T-helper 2 cell (primary cell): Measurements from ENCODE around the gene UBE2U.
"Not testable (repeated sequence)": the region's sequence is repeated elsewhere in the genome, so short reads cannot be mapped to it uniquely, and the experiment has no call there.

Experiments used
- DNase-seq, 5 experiments: peaks; one replicate each; pipeline versions ENCODE4 v3.0.0 to v3.0.0-alpha.2; 2012 to 2022

Gene UBE2U

DNA sequence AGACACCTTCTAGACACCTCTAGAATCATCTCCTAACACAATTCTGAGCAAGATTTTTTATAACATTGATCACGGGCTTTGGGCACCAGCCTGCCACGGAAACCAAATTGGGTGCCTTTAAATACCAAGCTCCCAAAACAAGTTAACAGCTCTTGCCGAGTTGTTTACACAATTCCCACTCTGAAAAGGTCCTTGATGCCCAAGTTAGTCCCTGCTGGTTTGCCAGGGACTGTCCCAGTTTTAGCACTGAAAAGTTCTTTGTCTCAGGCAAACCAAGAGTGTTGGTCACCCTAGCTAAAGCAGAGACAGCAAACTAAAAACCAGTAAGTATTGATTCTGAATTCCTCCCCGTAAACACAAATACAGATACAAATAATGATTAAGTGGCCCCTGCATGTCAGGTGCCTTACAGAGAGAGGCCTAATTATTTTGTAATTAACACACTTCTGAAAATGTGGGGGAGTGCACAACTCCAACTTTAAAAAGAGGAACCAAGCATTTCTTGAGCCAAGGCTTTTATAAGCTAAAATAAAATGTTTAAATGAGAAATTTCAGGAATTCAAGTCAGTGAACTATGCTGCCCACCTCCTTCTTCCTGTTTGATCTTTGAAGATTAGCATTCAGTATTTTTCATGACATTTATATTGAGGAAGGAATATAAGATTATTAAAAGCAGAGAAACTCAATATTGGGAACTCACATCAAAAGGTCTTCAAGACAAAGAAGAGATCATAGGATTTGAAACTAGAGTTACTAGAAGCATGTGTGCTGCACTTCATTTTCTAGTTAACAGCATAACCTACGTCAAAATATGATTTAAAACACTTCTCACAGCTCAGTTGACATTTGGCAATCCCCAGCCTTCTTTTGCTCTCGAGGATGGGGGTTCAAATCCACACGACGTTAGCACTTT, 9.0 kb upstream of the UBE2U start:
- no peak for DNase-seq

DNA sequence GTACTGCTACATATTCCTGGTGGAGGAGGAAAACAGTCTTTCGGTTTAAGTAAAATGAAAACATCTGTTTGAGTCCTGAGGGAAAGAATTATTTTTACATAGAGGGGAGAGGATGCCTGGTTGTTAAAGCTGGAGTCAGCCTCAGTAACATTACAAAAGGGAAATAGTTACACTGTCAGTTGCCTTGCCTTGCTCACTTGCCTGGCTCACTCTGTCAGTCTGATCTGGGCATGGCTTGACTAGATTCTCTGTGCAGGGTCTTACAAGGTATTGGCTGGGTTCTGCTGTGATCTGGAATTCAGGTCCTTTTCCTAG, 8.4 kb upstream of the UBE2U start:
- DNase-seq = no peak

DNA sequence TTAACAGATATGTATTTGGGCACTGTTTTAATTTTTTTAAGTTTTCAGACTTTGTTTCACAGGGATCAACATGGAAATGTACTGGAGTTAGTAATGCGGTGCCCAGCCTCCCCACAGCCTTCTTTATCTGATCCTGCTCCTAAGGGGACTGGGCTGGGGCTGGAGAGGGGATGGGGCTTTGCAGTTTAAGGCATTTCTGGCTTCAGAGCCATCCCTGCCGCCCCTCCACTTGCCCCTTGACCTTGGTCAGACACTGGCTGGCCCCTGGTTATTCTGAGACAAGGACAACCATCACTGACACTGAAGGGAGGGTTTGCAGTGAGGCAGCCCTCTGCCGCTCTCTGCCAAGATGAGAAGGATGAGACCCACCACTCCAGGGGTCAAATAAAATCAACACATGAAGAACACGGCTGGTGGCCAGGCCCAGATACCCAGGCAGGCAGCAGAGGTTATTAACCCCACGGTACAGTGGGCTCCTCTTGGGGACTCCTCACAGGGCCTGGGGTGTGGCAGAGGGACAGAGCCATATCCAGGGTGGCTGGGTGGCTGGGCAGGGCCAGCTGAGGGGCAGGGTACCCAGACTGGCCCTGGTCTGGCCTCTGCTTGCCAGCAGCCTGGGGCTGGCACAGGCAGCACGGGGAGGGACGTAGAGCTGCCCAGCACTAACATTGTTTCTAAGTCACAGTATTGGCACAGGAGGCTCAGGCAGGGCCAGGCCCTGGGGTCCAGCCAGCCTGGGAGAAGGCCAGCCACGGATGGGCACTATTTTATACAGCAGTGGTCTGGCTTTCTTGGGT, 7.2 kb upstream of the UBE2U start:
- DNase-seq = no peak

DNA sequence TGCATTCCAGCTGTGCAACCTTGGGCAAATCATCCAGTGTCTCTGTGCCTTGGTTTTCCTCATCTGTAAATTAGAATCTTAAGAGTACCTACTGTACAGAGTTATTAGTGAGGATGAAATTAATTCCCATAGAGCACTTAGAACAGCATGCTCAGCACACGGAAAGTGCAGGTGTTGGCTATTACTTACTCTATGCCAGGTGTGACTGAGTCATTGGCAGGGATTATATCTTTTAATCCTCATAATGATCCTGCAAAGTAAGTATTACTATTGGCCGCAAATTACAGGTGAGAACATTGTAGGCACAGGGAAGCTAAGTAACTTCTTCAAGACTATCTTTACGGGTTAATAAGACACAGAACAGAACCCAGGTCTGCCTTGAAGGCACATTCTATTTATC, 6.3 kb upstream of the UBE2U start:
- no peak for DNase-seq

DNA sequence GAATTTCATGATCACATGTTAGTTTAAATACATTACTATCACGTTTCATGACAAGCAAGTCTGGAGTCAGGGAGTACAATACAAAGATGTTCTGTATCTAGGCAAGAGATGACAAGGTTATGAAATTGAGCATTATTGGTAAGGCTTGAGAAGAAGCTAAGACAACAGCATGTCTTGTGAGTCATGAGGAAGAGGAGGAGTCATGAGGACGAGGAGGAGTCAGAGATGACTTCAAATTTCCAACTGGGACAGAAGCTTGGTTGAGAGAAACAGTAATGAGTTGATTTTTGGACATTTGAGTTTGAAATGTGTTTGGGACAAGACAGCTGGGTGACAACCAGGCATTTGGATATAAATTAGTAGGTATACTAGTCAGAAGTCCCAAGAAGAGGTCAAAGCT, 4.3 kb upstream of the UBE2U start:
- DNase-seq = no peak

DNA sequence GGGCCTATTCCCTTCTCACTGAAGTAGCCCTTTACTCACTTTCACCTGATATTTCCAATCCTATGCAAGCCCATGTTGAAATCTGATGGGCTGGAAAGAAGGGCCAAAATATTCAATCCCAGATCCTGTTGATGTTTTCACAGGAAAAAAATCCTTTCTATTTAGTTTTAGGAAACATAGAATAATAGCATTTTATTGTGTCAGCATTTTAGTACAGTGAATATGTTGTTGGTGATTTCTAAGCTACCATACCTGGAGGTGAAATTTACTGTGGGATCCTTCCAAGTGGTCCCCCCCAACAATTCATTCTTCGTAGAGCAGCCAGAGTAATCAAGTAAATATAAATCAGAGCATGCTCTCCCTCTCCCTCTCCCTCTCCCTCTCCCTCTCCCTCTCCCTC, 3.4 kb upstream of the UBE2U start:
- no peak for DNase-seq

DNA sequence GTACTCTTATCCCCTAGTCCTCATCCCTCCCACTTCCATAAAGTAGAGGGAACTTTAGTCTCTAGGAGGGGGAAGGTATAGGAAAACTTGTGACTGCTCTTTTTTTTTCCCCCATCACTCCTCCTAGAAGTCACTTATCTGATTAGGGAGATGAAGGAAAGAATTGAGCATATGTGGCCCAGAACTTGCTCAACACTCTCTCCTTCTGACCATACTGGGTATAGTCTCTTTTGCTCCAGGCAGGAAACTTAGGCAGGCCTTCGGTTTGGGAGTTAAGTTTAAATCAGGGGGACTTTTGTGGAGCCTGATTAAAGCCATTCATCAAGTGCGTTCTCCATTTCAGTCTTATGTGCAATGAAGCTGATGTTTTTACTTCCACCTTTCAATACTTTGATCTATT, 5.8 kb downstream of the UBE2U start:
- no peak for DNase-seq

DNA sequence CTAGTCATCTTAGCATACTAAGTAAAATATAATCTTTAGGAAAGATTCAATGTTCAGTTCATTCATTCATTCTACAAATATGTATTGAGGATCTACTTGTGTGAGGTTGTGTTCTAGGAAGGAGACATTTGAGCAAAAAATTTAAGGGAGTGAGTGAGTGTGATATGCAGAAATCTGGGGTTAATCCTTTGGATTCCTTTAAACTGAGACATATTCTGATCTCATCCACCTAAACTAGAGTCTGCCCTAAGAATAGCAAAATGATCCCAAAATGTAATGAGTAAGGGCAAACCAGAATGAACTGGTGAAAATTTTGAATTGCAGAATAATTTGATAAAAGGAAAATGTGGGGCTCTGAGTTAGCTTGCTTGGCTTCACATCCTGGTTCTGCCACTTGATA, 8.6 kb downstream of the UBE2U start:
- DNase-seq = no peak

DNA sequence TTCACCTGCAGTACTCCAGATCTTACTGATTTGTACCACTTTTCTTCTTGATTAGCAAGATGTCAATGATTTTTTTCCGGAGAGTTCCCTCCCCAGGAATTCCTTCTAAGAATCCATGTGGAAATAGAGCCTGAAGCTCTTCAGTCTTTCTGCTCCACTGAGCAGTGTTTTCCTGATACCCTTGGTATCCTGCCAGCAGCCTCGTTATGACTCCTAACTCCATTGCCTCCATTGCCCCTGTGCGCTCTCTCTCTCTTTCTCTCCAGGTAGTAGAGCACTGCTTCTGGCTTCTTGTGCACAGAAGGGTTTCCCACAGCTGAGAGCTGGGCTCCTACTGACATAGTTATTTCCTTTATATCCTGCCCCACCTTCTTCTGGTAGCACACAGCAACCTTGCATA, 12.2 kb downstream of the UBE2U start:
- no peak for DNase-seq

DNA sequence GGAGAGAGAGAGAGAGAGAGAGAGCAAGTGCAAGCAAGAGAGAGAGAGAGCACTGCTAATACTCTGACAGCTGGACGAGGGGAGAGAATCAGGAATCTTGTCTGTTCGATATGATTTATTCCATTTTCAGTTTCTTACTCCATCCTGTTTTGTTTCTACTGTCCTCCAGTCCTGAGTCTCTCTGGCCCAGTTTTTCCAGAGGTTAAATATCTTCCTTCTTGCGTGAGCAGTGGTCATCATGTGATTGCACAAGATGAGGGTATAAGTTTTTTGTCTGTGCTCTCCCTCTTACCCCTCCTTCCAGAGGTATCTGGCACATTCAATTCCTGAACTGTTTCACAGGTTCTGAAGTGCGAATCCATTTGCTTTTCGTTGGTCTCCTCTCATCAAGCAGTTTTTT, 16.8 kb downstream of the UBE2U start:
- no peak for DNase-seq

DNA sequence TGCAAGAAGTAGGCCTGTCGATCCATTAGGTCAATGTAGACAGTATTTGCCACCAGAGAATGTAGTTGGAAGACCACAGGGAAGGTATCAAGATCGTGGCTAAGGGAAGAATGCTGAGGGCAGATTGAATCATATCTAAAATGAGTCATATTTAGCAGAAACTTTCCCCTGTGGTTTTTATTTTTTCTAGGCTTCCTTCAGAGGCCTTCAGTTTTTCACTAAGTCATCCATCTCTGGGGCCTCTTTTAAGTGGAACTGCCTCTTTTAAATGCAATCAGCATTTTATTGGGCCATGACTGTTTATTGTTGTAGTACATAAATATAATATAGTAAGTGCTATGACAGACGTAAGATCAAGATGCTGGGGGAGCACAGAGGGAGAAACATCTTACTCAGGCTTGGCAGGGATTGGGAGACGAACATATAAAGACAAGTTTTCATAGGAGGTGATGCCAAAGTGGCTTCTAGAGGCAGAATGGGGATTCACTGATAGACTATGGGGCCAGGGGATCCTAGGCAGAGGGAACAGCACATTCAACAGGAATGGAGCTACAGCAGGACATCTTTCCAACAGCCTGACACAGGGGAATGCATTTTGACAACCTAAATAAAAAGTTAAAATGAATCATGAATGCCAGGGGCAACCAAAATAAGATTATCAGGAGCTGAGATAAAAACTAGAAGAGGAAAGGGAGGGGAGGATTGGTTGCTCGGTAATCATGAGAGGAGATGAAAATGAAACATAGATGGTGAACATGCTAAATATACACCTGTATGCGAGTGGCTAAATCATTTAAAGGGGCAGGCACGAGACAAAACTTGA, 20.1 kb downstream of the UBE2U start:
- peak in 1 of 5 experiments; percentile 23 for DNase-seq

DNA sequence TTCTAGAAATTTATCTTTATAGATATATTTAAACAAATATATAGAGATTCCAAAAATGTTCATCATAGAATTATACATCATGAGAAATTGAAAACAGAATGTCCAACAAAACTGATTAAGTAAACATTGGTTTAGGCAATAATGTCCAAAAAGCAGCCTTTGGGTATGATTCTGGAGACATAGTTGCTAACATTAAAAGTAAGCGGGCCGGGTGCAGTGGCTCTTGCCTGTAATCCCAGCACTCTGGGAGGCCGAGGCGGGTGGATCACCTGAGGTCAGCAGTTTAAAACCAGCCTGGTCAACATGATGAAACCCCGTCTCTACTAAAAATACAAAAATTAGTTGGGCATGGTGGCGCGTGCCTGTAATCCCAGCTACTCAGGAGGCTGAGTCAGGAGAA, 20.8 kb downstream of the UBE2U start:
- DNase-seq = not testable (repeated sequence)

DNA sequence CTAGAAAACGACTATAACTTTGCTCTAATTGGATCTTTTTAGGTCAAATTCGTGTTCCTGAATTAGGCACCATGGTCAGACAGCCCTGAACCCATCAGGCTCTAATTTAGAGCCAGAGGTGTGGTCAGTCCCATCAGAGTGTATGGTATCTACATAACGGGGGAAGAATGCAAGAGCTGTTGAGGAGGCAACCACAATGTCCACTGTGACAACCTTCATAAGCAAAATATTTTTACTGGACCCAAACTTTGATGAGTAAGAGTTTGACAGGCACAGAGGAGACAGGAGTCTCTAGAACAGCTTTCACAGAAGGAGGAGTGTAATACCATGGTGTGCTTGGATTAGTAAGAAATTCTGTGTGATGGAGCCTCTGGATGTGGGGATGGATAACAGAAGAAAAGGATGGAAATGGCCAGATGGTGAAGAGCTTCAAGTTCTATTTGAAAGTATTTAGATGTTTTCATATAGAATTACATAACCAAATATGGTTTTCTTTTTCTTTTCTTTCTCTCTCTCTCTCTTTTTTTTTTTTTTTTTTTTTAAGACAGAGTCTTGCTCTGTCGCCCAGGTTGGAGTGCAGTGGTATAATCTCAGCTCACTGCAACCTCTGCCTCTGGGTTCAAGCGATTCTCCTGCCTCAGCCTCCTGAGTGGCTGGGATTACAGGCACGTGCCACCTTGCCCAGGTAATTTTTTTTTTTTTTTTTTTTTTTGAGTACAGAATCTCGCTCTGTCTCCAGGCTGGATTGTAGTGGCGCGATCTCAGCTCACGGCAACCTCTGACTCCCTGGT, 24.9 kb downstream of the UBE2U start:
- no peak for DNase-seq

DNA sequence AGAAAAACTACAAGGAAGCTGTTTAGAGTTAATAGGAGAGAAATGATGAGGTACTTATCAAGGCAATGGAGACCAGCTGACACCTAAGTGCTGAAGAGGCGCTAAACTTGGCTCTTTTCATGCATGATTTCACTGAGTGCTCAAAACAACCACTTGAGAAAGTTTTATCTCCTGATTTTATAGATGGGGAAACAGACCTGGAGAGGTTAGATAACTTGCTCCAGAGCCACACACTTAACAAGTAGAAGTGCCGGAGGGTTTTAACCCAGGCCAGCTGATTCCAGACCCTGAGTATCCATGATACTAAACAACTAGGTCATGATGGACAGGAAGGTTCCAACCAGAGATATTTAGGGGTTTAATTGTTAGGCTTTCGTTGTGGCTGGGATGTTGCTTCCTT, 25.9 kb downstream of the UBE2U start:
- no peak for DNase-seq

DNA sequence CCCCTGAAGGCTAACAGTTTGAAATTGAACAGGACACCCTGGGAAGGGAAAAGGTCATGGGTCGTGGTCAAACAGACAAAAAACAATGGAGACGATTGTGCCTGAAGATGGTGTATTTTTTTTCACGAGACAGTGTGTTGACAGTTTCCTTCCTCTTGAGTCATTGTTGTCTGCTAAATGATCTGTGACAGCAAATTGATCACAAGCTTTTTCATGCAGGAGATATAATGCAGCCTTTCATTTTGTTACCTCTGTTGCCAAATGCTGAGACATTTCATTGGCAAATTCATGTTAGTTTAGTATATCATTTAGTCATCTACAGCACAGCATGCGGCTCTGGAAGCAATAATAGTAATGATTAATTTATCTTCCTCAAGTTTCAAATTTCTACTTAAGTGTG, 27.7 kb downstream of the UBE2U start:
- DNase-seq = no peak

DNA sequence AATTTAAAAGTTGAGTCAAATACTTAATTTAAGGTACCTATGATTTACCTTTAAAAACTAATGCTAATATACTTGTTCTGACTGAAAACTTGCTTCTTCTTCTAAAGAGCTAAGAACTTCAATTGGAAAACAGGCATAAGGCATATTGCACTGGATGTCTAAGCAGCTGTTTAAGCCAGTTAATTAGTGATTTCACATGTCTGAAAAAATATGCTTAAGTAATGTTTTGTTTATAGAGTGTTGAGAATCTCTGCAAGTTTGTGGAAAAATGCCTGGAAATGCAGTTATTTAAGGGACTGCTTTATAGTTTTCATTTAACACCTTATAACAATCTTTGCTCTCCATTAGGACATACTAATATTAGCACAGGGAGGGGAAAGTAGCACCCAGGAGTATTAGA, 28.2 kb downstream of the UBE2U start:
- DNase-seq = no peak

DNA sequence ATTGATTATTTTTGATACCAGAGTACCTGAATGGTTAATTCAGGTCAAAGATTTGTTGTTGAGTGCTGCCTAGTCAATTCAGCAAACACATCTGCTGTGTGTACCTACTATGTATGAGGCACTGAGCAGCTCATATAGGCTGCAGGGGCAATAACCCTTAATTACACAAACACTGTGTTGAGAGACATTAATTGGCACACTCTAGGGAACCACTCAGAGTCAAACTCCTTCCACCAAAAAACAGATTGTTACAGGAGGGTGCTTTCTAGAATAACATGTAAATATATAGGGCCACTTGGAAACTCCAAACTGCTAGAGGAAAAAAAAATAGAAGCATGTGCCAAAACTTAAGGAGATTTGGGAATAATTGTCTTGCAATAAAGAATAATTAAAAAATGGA, 31.3 kb downstream of the UBE2U start:
- DNase-seq = no peak

DNA sequence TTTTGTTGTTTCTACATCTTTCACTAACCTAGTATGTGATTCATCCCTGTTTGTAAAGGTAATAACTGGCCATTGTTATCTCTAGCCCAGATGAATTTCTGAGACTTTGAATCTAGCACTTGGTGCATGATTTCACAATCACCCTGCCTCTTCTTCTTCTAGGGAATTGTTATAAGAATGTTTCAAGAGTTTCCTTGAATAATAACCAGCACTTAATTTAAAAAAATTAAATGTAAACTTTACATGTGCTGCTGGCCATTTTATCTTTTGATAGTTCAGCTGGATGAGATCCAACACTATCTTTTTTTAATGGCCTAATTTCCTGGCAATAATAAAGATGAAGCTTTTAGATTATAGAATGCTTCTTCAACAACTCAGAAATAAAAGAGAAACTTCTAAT, 31.8 kb downstream of the UBE2U start:
- no peak for DNase-seq

DNA sequence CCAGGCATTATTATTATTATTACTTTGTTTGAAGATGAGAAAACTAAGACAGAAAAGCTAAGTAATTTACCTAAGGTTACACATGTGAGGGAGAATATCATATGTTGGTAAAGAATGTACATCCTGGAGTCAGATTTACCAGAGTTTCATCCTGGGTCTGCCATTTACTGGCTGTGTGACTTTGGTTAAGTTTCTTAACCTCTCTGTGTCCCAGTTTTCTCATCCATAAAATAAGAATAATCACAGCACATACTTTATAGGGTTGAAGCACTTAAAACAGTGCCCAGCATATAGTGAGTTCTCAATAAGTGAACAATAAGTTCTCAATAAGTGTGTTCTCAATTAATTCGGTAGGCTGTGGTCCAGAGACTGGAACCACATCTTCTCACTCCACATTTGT, 32.5 kb downstream of the UBE2U start:
- no peak for DNase-seq

DNA sequence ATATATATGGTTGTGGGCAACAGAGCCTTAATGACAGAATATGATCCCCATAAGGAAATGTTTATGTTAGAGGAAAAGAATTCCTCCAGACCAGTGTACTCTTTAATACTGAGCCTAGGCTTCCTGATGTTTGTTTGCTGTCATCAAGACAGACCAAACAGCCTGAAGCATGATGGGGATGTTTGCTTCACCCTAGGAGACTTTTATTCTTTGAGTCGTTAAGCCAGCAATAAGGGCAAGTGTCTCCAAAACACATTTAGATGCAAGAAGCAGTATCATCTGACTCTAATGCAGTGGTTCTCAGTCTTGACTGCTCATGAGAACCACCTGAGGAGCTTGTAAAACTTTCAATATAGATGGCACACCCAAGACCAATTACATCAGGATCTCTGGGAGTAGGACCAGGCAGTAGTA, 33.1 kb downstream of the UBE2U start:
- no peak for DNase-seq

DNA sequence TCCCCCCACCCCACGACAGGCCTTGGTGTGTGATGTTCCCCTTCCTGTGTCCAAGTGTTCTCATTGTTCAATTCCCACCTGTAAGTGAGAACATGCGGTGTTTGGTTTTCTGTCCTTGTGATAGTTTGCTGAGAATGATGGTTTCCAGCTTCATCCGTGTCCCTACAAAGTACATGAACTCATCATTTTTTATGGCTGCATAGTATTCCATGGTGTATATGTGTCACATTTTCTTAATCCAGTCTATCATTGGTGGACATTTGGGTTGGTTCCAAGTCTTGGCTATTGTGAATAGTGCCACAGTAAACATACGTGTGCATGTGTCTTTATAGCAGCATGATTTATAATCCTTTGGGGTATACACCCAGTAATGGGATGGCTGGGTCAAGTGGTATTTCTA, 36.1 kb downstream of the UBE2U start:
- not testable (repeated sequence) for DNase-seq

DNA sequence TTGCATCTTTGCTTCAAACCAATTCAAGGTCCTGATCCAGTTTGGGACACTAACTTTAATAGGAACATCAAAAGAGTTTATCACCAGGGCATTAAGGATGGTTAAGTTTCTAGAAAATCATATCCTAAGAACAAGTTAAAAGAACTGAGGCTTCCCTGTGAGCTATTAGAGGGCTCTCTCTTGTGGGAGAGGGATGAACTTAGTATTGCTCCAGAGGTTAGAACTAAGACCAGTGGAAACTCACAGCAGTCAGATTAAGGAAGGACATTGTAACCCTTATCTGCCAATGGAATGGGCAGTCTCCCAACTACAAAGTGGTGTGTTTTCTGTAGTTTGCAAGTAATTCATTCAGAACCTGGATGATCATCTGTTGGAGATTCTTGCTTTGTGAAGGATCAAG, 36.8 kb downstream of the UBE2U start:
- no peak for DNase-seq

DNA sequence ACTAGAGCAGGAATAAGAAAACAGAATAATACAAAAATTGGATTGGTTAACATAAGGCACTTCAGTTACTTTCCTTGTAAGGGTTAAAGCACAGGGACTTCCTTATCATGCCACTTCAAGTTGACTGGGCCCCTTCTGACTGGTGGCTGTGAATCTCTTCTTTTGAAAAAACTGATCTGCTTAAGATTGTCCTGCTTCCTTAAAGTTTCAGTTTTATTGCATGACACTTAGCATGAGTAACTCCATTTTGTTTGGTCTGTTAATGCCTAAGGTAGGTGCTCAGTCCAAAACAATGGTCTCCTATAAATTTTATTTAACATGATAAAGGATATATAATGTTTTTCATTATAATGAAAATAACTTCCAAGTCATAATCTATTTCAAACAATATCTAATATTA, 37.6 kb downstream of the UBE2U start:
- DNase-seq = no peak
